ENCODE results near the gene DNAAF2.

Gene DNAAF2

GRCh38 chr14:49584058-49584457, 51.0 kb downstream of the DNAAF2 start:
- no peak for DNase-seq (ENCODE audit: low spot score)

GRCh38 chr14:49583629-49584028, 51.4 kb downstream of the DNAAF2 start:
- no peak for DNase-seq (ENCODE audit: low spot score)

GRCh38 chr14:49582113-49582977, 52.7 kb downstream of the DNAAF2 start:
- no peak for DNase-seq (ENCODE audit: low spot score)

GRCh38 chr14:49581209-49582112, 53.6 kb downstream of the DNAAF2 start:
- no peak for DNase-seq (ENCODE audit: low spot score)

- no peak for DNase-seq (ENCODE audit: low spot score)
These were observed 55.2 kb downstream of the DNAAF2 start for GRCh38 chr14:49579841-49580240.

GRCh38 chr14:49578141-49578540, 56.9 kb downstream of the DNAAF2 start:
- DNase-seq (ENCODE audit: low spot score) = no peak
